DLD1 (cell line): Measurements from ENCODE around the gene LITAF.
"Not testable (repeated sequence)": the region's sequence is repeated elsewhere in the genome, so short reads cannot be mapped to it uniquely, and the experiment has no call there.

Experiments
- in situ Hi-C: cut with HindIII; loops from 2 replicates; pipeline ENCODE4 v1.10.0; 2017; ENCODE audit warnings: low sequenced_read_pairs

The LITAF gene

GRCh38 chr16:11524098-11524760, 62.5 kb downstream of the LITAF start:
- in situ Hi-C loops: no loop called here

DNA sequence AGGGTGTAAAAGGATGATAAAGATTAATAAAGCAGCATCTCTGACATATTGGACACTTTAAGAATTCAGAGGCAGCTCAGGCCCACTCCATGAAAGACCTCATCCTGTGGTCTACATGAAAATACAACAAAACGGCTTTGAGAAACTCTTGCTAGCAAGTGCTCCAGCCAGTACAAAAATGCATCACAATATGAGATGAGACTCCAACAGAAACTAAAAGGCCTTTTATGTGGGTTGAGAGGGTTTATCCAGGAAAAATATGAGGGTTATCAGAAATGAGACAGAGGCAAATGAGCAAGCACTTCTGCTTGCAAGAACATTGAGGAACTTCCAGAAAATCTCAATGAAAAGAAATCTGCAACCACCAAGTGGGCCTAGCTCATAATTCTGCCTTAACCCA, 65.7 kb downstream of the LITAF start:
- in situ Hi-C loops: no loop called here

- in situ Hi-C loops: no loop called here
Measured at GRCh38 chr16:11520442-11520841, 66.3 kb downstream of the LITAF start.

DNA sequence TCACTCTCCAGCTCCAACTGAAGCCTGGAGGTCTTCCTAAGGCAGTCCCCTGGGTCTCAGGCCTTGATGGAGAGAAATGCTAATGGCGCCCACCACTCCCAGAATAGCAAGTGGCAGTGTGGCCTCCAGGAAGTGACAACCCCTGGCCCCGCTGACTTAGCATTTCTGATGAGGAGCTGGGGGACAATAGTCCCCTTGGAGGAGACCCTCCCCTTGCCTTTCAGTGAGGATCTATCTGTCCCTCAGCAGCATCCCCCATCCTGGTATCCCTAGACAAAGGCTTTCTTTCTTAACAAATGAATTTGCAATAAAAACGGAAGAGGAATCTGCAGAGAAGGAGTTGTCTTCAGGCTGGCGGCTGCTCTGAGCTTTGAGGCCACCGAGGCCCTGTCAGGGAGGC, 68.8 kb downstream of the LITAF start:
- in situ Hi-C loops: no loop called here

DNA sequence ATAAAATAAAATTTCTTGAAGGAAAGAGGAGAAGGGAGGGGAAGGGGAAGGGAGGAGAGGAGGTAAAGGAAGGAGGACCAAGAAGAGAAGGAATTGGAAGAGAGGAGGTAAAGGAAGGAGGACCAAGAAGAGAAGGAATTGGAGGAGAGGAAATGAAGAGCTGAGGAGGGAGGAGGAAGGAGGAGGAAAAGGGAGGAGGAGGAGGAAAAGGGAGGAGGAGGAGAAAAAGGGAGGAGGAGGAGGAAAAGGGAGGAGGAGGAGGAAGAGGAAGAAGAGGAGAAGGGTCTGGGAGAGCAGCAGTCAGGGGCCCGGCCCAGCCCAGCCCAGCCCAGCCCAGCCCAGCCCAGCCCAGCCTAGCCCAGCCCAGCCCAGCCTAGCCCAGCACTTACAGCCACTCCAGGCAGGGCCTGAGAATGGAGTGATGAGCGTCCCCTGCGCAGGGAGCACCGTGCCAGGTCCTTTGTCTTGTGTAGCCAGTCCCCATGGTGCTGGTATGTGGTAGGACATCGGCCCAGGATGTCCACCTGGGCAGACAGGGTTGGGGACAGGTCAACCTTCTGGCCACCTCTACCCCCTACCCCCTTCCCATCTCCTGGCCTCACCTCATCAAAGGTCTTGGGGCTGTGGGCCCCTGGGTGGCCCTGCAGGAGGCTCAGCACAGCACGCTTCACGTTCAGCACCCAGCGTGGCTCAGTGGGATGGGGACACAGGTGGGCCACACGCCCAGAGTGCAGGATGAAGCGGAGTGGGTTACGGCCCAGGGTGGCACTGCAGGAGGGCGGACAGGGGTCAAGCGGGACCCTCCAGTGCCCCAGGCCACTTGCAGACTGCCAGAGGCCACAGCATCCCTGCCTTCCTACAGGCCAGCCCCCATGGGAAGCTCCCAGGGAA, 70.9 kb downstream of the LITAF start:
- in situ Hi-C loops: no loop called here

GRCh38 chr16:11514283-11514682, 72.4 kb downstream of the LITAF start:
- in situ Hi-C loops: no loop called here

DNA sequence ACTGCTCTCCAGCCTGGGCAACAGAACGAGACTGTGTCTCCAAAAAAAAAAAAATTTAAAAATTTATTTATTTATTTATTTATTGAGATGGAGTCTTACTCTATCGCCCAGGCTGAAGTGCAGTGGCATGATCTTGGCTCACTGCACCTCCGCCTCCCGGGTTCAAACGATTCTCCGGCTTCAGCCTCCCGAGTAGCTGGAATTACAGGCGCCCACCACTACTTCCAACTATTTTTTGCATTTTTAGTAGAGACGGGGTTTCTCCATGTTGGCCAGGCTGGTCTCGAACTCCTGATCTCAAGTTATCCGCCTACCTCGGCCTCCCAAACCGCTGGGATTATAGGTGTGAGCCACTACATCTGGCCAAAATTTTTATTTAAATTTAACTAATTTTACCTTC, 73.4 kb downstream of the LITAF start:
- in situ Hi-C loops: not testable (repeated sequence)

GRCh38 chr16:11511801-11512200, 74.9 kb downstream of the LITAF start:
- in situ Hi-C loops: no loop called here

DNA sequence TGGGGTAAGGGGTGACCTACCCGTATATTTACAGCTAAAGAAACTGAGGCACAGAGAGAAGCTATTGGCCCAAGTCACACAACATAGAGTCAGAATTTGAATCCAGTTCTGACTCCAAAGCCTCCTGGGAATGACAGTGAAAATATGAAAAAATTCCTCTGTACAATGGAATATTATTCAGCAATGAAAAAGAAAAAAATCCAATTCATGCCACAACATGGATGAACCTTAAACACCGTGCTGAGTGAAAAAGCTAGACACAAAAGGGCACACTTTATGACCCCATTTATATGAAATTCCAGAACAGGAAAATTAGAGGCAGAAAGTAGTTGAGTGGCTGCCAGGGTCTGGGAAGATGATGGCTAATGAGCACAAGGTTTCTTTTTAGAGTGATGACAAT, 75.4 kb downstream of the LITAF start:
- in situ Hi-C loops: no loop called here

GRCh38 chr16:11510178-11510973, 76.3 kb downstream of the LITAF start:
- in situ Hi-C loops: no loop called here

GRCh38 chr16:11507991-11508390, 78.7 kb downstream of the LITAF start:
- in situ Hi-C loops: no loop called here

DNA sequence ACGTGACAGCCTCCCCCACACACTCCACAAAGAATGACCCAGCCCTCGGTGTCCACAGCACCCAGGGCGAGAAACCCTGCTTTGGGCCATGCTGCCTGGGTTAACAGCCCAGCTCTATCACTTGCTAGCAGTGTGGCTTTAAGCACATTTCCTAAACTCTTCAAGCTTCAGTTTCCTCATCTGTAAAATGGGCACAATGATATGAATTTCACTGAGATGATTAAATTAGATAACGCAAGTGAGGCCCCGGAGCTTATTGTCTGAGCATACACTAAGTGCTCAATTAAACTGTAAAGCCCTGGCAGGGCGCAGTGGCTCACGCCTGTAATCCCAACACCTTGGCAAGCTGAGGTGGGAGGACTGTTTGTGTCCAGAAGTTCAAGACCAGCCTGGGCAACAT, 79.4 kb downstream of the LITAF start:
- in situ Hi-C loops: no loop called here

DNA sequence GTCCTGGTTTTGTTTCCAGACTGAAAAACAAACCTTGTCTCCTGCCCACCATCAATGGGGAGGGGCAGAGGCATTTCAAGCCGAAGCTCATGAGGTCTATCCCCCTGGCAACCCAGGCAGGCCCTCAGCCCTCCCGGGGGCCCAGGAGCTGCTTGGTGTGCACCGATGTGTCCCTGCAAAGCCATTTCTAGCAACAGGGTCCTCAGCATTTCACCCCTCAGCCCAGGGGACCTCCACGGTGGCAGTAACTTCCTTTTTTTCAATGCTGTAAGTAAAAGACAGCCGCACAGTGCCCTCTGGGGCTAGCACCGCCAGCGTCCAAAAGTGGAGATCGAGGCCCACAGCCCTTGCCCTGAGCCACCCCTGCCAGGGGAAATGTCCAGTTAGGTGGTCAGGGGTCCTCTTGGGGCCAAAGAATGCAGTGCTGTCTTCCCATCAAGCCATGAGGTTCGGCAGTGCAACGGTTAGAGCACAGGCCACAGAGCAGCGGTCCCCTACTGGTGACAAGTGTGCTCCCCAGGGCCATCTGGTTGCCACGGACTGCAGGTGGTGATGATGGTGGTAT, 79.9 kb downstream of the LITAF start:
- in situ Hi-C loops: no loop called here

DNA sequence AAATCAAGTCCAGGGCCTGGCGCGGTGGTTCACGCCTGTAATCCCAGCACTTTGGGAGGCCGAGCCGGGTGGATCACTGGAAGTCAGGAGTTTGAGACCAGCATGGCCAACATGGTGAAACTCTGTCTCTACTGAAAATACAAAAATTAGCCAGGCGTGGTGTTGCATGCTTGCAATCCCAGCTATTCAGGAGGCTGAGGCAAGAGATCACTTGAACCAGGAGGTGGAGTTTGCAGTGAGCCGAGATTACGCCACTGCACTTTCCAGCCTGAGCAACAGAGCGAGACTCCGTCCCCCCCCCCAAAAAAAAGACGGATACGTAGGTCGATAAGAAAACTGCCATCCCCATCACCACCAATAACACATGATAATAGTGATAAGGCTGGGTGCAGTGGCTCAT, 82.5 kb downstream of the LITAF start:
- in situ Hi-C loops: not testable (repeated sequence)

- in situ Hi-C loops: no loop called here
Measured at GRCh38 chr16:11503566-11503965, 83.2 kb downstream of the LITAF start.

GRCh38 chr16:11502239-11502638, 84.5 kb downstream of the LITAF start:
- in situ Hi-C loops: no loop called here

GRCh38 chr16:11501632-11502031, 85.1 kb downstream of the LITAF start:
- in situ Hi-C loops: no loop called here

DNA sequence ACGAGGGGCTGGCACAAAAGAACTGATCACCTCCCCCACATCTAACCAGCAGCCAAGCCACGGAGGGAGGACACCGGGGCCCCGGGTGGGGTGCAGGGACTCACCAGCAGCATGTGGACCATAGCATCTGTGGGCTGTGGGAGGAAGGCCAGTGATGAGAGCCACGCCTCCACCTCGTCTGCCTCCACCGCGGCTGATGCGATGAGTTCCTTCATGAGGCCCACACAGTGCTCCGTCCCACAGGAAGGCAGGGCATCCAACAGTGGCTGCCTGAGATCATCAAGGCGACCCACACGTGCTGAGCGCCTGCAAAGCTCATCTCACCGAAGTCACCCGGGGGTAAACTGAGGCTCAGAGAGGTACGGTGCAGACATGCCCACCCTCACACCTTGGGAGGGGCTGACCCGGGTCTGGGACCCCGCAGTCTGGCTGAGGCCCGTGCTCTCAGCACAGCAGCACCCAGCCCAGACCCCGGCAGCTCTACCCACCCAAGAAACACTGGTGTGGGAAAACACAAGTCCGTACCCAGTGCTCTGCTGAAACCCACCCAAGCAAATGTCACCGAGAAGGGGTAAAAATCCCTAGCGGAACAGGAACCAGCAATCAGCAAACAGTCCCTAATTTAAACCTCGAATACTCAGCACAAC, 85.9 kb downstream of the LITAF start:
- in situ Hi-C loops: no loop called here

DNA sequence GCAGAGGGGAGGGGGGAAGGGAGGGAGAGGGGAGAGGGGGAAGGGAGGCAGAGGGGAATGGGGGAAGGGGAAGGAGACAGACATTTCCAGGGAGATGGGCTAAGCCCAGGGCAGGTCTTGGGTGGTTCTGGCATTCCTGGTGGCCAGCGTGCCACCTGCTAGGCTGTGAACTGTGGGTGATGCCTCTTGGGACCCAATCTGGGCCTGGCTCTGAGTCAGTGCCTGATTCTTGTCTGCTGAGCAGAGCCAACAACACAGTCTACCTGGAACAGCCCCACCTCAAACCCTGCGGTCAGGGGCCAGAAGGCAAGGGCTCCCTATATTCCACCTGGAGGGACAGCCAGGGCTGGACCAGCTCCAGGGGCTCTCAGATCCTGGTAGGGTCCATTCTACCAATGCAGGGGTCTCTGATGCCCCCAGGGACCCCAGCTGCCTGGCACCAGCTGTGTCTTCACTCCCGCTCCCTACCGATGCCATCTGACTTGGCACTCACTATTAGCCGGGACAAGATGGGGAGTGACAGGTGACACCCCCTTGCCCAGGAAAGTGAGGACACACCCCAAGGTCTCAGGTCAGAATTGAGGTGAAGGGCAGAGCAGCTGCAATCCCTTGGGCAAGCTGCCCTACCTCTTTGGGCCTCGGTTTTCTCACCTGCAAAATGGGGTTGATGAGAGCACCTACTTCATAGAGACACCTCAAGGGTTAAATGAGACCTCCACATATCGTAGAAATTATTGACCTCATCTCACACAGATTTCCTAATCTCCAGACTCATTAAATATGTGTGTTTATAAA, 87.2 kb downstream of the LITAF start:
- in situ Hi-C loops: no loop called here

GRCh38 chr16:11498683-11499082, 88.0 kb downstream of the LITAF start:
- in situ Hi-C loops: no loop called here
